Ammon's horn (tissue), 1 donor: ENCODE data around the gene TAX1BP1.

Experiments
- DNase-seq: peaks from one replicate; pipeline ENCODE4 v3.0.0-alpha.2; 2016; ENCODE audit warnings: low spot score

Gene TAX1BP1

DNA sequence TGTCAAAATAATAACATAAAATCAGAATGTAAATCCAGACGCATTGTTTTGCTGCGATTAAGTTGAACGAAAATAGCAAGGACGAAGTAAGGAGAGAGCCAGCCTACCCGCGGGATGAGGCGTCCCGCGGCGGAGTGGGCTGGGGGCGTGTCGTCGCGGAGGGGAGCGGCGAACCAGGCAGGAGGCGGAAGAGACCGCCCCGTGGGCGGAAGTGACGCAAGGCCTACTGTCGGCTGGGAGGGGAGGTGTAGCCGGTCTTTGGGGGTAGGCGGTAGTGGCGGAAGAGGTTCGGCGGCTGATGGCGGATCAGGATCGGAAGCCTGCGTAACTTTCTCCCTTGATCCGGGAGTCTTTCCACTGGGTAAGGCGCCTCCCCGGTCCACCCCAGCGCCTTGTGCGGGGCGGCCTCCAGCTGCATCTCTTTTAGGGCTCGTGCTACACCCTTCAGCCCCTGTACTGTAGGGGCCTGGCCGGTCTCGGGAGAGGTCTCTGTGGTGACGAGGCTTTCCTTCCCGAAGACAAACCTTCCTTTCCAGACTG, at the start of gene TAX1BP1:
Gene TAX1BP1 (plus strand): TSS at position 254 of the 540 bp plus-strand sequence. CDS start 8,363 bp downstream, outside the sequence.
- peak; percentile 98 for DNase-seq

DNA sequence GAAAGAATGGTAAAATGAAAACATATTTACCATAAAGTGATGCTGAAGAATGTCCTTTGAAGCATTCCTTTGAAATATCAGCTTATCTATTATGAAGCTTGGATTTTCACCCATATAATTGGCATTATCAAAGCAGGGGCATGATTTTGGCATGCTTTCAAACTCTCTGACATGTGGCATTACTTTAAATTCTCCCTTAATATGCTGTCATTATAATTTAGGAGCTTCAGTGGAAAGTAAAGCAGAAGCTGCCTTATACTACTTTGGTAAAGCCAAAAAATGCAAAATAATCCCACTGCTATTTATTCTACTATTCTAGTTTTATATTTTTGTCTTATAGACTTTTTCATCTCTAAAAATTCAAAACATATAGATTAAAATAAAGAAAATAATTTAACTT, 49.3 kb upstream of the TAX1BP1 start:
- DNase-seq: no peak

DNA sequence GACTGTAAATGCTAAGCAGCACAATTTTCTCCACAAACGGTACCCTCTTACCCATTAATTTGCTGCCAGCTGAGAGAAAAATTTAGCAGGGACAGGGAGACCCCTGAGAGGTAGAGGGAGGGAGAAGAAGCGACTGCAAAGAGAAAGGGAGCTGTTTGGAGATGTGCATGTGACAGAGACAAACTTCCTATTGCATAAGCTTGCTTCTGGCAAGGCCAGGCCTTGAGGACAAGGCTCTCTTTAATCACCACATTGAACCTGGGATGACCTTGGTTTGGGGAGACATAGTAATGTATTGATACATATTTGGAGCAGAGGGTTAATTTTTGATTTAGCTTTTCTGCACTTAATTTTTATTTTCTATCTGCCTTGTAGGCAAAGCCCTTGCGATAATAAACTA, 46.2 kb upstream of the TAX1BP1 start:
- DNase-seq: peak; percentile 50

DNA sequence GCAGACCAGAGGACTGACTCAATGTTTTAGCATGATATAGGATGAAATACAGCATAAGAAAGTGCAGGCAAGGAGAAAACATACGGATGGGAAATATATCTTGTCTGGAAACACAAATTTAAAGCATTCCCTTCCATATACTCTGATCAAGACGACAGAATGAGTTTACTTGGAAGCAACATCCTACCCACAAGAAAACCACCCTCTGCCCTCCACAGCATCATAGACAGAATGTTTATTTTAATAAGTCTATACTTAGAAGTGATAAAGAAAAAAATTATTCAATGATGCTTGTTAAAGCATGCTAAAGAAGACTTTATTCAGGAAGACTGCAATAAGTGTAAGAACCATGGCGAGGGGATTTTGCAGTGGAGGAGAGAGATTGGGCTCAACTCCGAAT, 44.9 kb upstream of the TAX1BP1 start:
- DNase-seq: no peak

DNA sequence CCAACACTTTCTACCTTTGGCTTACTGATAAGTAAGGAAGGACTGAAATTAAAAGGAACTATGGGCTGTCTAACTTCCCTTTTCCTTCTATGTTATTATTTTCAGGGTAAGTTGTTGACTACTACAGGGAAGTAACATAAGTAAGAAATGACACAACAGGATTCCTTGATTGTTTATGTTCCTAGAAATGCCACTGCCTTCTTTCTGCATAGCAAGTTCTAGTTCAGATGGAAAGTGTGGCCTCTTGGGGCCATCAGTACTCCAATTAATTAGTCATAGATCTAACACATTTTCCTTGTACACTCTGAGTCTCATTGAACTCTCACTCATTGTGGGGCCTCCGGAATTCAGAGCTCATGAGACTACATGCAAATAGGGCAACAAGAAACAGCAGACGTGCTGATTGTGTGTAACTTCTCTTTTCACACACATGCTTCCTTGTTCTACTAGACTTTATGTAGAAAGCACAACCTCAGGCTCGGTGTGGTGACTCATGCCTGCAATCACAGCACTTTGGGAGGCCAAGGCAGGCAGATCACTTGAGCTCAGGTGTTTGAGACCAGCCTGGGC, 42.0 kb upstream of the TAX1BP1 start:
- DNase-seq: peak; percentile 23

DNA sequence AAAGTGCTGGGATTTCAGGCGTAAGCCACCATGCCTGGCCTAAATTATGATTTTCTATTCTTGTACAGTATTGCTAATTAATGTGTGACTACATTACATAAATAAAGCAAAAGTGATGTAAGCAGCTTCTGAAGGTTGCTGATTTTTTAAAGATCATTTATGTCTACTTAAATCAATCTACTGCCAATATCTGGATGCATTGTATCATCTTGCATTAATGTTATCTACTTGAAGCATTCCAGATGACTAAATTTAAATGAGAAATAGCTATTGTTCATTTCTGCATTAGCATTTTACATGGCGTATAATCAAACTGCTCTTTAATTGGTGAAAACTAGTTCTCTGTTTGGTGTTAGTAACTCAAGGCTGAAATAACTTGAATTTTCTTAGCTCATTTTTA, 40.2 kb upstream of the TAX1BP1 start:
- no peak for DNase-seq

DNA sequence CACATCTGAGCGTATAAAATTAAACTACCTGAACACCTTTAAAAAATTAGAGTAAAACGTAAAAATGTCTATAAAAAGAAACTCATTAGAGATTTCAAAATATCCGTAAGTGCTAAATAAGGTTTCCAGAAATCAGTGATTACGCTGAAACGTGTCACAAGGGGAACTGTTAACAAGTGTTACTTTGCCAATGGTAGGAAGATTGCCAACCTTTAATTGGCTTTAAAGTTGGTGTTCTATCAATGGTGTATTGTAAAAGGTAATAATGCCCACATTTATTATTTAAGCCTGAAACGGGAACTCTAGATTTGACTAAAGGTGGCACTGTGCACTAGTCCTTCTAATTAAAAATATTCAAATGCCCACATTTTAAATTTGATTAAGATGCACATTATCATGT, 39.5 kb upstream of the TAX1BP1 start:
- no peak for DNase-seq

DNA sequence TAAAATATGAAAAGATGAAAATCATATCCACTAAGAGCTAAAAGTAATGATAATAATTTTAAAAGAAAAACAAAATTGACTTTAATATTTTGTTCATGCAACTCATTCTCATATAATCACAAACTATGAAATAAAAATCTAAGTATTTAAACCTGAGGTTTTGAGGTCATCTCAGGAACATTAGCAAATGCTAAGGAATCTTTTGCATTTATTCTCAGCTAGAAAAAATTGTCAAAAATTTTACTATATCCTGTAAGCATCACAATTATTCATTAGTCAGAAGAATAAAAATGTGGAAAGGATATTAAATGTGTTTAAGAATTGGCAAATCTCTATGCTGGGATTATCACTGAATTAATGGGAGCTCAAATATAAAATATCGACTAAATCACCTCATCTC, 36.8 kb upstream of the TAX1BP1 start:
- no peak for DNase-seq

DNA sequence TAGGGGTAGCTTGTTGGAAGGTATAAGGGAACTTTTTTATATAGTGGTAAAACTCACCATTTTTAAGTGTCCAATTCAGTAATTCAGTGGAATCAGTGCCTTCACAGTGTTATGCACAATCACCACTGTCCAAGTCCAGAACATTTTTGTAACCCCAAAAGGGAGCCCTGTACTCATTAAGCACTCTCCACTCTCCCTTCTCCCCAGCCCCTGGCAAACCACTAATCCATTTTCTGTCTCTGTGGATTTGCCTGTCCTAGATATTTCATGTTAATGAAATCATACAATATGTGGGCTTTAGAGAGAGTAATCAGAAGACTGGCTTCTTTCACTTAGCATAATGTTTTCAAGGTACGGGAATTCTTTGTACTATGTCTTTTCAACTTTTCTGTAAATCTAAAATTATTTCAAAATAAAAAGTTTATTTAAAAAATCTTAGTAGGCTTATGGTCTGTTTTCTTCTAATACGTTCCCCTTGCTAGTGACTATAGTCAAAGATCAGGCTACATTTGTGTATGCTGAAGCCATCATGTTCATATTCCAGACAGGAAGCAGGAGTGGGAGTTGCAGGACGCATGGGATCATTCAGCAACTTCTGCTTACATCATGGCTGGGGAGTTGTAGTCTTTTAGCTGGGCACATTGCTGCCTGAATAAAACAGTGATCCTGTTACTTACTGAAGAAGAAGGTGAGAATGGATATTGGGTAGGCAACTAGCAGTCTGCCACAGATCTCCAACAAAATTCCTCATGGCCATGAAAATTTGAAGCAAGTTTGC, 35.4 kb upstream of the TAX1BP1 start:
- no peak for DNase-seq

DNA sequence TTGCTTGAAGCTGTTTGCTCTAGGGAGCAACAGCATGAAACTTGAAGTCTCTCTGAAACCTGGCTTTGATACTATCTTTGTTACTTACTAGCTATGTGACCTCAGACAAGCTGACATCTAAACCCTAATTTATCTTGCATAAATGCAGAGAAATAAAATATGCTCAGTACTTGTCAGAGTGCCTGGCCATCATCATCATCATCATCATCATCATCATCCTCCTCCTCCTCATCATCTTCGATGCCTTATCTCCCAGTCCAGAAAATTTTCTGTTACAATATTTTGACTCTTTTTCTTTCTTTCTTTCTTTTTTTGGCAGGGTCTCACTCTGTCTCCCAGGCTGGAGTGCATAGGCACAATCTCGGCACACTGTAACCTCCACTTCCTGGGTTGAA, 34.8 kb upstream of the TAX1BP1 start:
- DNase-seq: no peak

DNA sequence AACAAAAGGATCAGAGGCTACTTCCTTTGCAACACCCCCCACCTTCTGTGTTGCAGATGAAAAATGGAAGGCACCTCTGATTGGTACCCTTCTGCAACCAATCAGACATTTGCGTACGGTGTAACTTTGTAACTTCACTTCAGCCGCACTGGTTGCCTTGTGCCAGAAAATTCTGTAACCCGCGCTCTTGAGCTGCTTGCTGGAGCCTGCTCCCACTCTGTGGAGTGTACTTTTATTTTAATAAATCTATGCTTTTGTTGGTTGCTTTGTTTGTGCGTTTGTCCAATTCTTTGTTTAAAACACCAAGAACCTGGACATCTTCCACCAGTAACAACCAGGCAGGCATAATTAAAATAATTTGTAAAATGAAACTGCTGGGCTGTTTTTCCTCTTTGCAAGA, 31.5 kb upstream of the TAX1BP1 start:
- DNase-seq: no peak

DNA sequence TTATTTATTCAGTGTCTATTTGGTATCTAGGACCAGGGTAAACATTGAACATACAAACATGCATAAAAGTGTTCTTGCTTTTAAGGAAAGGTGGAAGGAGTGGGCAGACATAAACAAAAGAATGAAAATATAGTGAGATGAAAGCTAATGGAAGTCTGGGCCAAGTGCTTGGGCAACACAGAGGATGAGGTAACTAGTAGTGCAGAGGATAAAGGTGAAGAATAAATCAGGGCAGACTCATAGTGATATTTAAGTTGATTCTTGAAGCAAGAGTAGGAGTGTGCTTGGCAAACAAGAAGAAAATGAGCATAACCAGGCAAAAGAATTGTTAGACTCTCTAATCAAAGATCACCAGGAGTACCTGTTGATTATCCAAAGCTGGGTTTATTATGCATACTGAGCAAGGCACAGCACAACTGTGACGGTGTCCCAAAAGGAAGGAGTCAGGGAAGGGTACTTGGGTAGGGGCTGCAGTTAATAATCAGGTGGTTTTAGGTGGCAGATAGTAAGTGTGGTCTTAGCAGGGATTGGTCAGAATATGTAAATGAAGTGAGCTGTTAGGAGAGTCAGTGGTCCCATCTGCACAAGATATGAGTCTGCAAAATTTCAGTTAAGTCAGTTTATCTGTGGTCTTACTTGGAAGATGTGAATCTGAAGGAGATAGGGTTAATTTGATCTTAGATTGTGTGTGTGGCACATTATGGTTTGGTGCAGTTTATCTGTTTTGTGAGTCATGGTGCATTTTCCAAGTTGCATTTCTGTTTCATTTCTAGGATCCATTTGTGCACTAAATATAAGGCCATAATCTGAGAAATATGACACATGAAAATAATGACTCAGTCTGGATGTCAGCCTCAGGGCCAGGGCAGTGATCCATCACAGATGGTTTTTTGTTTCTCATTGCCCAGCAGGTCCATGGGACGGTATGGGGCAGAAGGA, 30.6 kb upstream of the TAX1BP1 start:
- no peak for DNase-seq

DNA sequence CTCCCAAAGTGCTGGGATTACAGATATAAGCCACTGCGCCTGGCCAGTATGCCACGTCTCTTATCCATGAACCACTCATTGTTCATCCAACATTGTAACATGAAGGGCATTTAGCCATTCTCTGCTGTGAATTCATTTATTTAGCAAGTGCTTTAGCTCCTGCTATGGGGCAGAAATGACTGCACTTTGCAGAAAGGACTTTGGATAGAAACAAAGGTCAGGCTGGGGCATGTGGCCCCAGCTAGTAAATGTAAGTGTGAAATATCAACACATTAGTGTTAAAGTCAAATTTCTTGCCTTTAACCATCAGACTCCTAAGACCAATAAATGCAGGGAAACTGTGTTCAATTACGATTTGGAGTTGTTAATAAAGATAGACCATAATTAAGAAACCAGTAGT, 27.7 kb upstream of the TAX1BP1 start:
- DNase-seq: no peak

DNA sequence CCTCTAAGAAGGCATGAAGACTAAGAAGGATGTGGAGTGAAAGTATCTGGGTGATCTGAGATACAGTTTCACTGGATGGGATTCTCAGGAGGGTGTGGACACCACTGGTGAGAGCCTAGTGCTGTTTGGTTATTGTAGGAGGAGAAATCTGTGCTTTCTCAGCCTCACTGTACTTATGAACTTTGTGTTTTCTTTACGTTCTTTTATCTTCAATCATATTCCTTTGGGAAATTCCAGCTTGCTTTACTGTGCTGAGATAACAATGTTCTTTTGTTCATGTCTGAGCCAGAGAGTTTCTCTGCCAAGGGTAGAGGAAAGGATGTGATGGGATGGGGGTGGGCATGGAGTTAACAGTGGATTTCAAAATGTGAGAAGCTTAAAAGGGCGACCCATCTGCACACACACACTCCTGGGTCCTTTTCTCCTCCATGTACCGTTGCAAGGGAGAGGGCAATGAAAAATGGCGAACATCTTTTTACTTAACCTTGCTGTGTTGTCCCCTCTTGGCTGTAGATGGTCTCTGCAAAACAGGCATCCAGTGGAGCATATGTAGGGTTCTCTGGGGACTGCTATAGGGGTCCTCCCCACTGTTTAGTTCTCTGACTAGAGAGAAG, 25.0 kb upstream of the TAX1BP1 start:
- no peak for DNase-seq

DNA sequence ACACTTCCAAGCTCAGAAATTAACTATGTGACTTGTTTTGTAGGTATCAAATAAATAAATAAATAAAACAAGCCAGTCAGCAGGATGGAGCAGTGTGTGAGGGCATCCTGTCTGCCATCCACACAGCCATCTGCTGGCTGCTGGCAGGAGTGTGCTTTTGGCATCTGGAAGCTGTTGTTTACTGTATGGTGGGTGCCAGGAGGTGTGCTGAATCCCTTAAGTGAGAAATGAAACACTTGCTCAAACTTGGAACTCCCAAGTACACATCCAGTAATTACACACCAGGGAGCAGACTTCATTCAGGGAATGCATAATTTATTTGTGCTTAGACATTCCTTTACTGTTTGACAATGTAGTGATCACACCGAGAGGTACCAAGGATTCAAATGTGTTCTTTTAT, 16.9 kb upstream of the TAX1BP1 start:
- peak; percentile 42 for DNase-seq

DNA sequence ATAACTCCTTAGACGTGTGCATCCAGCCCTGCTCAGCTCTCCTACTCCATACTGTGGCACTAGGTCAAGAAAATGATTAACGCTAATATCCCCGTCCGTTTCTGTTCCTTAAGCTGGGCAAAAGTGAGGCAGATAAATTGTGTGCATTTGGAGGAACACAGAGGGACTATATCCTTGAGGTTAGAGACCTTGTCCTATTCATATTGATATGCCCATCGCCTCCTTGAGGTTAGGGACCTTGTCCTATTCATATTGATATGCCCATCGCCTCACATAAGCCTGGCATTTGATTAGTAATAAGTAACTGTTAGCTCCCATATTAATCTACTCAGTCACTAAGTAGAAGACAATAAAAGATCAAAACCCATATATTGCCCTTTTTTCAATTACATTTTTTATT, 12.9 kb upstream of the TAX1BP1 start:
- no peak for DNase-seq

DNA sequence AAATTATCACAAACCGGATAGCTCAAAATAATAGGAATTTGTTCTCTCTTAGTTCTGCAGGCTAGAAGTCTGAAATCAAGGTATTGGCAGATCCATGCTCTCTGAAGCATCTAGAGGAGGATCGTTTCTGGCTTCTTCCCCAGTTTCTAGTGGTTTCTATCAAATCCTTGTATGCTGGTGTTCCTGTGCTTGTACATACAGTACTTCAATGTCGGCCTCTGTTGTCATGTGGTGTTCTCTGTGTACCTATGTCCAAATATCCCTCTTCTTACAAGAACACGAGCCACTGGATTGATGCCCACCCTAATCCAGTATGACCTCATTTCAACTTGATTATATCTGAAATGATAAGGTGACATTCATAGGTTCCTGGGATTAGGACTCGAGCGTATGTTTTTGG, 9.8 kb upstream of the TAX1BP1 start:
- no peak for DNase-seq

DNA sequence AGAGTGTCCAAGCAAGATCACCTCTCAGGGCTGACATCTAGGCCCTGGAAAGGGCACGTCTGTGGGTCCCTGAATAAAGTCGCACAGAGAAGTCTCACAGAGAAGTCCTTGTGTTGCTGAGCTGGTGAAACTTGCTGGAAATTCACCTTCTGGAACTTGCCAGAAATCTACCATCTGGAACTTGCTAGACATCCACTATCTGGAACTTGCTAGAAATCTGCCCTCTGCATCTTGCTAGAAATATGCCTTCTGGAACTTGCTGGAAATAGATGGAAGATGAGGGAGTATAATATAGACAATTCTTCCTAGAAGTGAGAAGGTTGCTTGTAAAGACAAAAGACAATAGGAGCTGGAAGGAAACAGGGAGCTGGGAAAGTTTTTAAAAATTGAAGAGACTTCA, 5.4 kb upstream of the TAX1BP1 start:
- DNase-seq: no peak

DNA sequence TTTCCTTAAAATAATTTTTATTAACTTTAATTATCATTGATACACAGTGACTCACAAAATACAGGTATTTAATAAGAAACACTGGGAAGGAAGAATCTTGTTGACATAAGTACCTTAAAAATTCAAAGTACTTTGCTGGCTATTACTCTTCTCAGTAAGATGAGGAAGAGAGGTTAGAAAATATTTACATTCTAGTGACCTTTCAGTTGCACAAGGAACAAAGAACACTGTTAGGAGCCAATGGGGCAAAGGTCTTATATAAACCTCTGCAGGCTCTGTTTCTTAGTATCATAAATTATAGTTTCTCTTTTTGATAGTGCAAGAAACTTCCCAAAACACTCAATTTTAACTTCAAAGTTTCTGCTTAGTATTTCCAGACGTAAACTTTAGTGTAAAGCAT, 4.8 kb upstream of the TAX1BP1 start:
- no peak for DNase-seq

DNA sequence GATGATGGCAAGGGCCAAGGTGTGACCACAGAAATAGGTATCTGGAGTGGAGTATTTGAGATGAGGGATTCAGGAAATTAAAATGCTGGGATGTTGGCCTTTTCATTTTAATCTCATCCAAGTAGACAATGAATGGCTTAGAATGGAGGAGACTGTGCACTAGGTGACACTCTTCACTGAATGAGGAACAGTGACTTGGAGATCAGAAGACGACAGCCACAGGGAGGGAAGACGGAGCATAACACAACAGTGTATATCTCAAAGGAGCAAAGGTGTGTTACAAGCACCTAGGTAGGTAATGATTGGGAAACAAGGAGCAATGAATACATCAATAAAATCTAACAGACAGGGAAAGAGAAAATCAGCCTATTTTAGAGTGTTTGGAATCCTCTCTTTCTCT, 4.1 kb upstream of the TAX1BP1 start:
- DNase-seq: no peak

DNA sequence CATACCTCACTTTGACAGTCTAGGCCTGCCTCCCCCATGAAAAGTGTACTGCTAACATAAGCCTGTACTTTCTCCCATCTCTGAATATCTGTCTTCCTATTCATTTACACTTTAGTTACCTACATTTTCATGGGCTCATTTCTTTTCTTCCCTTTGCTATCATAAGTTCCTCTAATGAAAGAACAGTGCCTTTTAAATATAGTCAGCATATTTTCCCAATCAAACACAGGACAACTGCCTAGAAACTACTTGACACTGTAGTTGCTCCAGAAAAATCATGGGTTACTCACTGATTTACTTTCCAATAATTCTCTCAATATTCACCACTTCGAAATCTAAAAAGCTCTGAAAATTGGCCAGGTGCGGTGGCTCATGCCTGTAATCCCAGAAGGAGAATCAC, 2.8 kb upstream of the TAX1BP1 start:
- no peak for DNase-seq

DNA sequence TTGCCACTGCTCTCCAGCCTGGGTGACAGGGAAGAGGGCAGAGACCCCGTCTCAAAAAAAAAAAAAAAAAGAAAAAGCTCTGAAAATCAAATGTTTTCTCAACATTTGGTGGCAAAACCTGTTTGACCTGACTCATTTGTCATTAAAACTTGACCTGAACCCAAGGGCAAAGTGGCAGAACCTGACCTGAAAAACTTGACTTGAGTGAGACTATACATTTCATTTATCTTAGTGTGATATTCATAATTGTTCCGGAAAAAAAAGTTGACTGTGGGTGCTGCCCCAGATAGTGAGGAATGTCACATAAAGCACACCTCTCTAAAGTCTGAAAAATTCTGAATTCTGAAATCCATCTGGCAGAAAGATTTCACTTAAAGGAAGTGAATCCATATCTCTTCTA, 2.3 kb upstream of the TAX1BP1 start:
- DNase-seq: no peak
